Natural killer cell (primary cell): ENCODE results near the gene JARID2. TPM values are rescaled to one million over a fixed set of nuclear protein-coding genes. Genes with fewer than 3 reads are reported as not detected.

ENCODE experiments used
- ATAC-seq, 3 donors: fragments of 150-1000 bp in 2 of 3; fragments of 200-7000 bp in 1 of 3; cut with Tn5 transposase; 1 replicate in 1 of 3; 2 replicates in 2 of 3; pipeline ENCODE4 v1.10.0; 2021; ENCODE audit warnings: mild to moderate bottlenecking in 2 of 3, moderate library complexity in 2 of 3
- DNase-seq, 2 donors: peaks; one replicate each; pipeline versions ENCODE4 v3.0.0 to v3.0.0-alpha.2; 2013 to 2021; ENCODE audit warnings: mixed read lengths in 1 of 2
- H3K27ac ChIP-seq: one replicate; pipeline ENCODE4 v1.5.1; 2013; ENCODE audit warnings: mild to moderate bottlenecking, low read length
- H3K27me3 ChIP-seq: one replicate; pipeline ENCODE4 v1.6.1; 2013; ENCODE audit warnings: low read length; ENCODE audit not compliant: control insufficient read depth, insufficient read depth
- H3K36me3 ChIP-seq: one replicate; pipeline ENCODE4 v1.6.1; 2013; ENCODE audit warnings: low read length; ENCODE audit not compliant: control insufficient read depth, insufficient read depth
- H3K4me1 ChIP-seq: one replicate; pipeline ENCODE4 v1.6.1; 2013; ENCODE audit warnings: low read length; ENCODE audit not compliant: control insufficient read depth, insufficient read depth
- H3K4me3 ChIP-seq: one replicate; pipeline ENCODE4 v1.5.1; 2013; ENCODE audit warnings: low read length
- H3K9me3 ChIP-seq: one replicate; pipeline ENCODE4 v1.6.1; 2013; ENCODE audit warnings: low read length; ENCODE audit not compliant: control insufficient read depth, insufficient read depth
- H3K27ac Mint-ChIP-seq, 2 donors: one replicate each; pipeline ENCODE4 v1.8.0; 2022; ENCODE audit warnings: mild to moderate bottlenecking in 2 of 2, mixed read lengths in 2 of 2, moderate library complexity in 1 of 2
- H3K27me3 Mint-ChIP-seq, 2 donors: one replicate each; pipeline ENCODE4 v1.8.0; 2022; ENCODE audit warnings: low read depth in 2 of 2, mixed read lengths in 2 of 2
- H3K36me3 Mint-ChIP-seq: one replicate; pipeline ENCODE4 v1.8.0; 2022; ENCODE audit warnings: mixed read lengths
- H3K4me1 Mint-ChIP-seq, 2 donors: one replicate each; pipeline ENCODE4 v1.8.0; 2022; ENCODE audit warnings: mixed read lengths in 2 of 2
- H3K4me3 Mint-ChIP-seq: one replicate; pipeline ENCODE4 v1.8.0; 2022; ENCODE audit warnings: mild to moderate bottlenecking, moderate library complexity, mixed read lengths
- H3K9me3 Mint-ChIP-seq, 2 donors: one replicate each; pipeline ENCODE4 v1.8.0; 2022; ENCODE audit warnings: mixed read lengths in 2 of 2
- CTCF ChIP-seq: fragments of 200-600 bp; IDR thresholded peaks from one replicate; pipeline ENCODE4 v1.8.0; 2022; ENCODE audit warnings: antibody characterized with exemption
- WGBS: methylation state at CpG from one replicate; pipeline ENCODE4 v1.1.7; 2013; ENCODE audit warnings: missing lambda C conversion rate; ENCODE audit not compliant: insufficient coverage; 5-methylcytosine and 5-hydroxymethylcytosine counted together
- intact Hi-C: fragments of 100-400 bp; cut with micrococcal nuclease; formaldehyde crosslinking; loops from one replicate; pipeline ENCODE4 v1.14.2; 2022
- total RNA-seq, 4 donors: library from RNA; stranded (reverse); fragments of 120-200 nt in 1 of 4; gene quantifications; one replicate each; pipeline versions ENCODE4 v1.2.3 to v1.2.4, GENCODE V29; 2013 to 2022

Gene JARID2
- total RNA-seq, 3 donors from 2014 or later (not counting 1 experiment from before 2014, with no cell fraction given), result 49.9 to 60.9 (median 60.5) TPM

DNA sequence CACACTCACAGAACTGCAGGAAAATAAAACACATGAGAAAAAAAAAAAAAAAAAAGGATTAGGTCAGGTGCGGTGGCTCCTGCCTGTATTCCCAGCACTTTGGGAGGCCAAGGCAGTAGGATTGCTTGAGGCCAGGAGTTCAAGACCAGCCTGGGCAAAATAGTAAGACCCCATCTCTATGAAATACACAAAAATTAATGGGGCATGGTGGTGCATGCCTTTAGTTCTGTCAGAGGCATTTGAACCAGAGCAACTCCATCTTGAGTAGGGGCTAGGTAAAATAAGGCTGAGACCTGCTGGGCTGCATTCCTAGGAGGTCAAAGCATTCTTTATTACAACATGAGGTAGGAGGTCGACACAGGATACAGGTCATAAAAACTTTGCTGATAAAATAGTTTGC, 39.0 kb upstream of the JARID2 start:
- H3K4me3 ChIP-seq, result no peak overlapping the region
- H3K36me3 ChIP-seq, result no peaks in the 10 kb centered on the region
- H3K27ac ChIP-seq, result no peak overlapping the region
- no peaks in the 10 kb centered on the region for H3K9me3 Mint-ChIP-seq
- intact Hi-C loops, result no loop called here
- no peaks in the 10 kb centered on the region for H3K36me3 Mint-ChIP-seq
- DNase-seq, result no peak
- H3K27me3 Mint-ChIP-seq, result peaks cover 0 to 3% of the 10 kb centered on the region in 2 donors
- H3K4me1 Mint-ChIP-seq, result no peaks in the 10 kb centered on the region
- no peak overlapping the region for H3K4me3 Mint-ChIP-seq
- no peak for TF ChIP-seq CTCF
- ATAC-seq, result no peak
- no peaks in the 10 kb centered on the region for H3K4me1 ChIP-seq
- H3K27me3 ChIP-seq, result no peaks in the 10 kb centered on the region
- no peak overlapping the region for H3K27ac Mint-ChIP-seq
- 93% methylated on average over 2 of the region's 2 CpGs for WGBS
- no peaks in the 10 kb centered on the region for H3K9me3 ChIP-seq

GRCh38 chr6:15207923-15208322, 37.9 kb upstream of the JARID2 start:
- H3K4me3 Mint-ChIP-seq, result no peak overlapping the region
- DNase-seq (no peak), ATAC-seq (no peak)
- no peaks in the 10 kb centered on the region for H3K27me3 ChIP-seq
- intact Hi-C loops, result no loop called here
- H3K9me3 Mint-ChIP-seq, result no peaks in the 10 kb centered on the region
- no peak overlapping the region for H3K27ac Mint-ChIP-seq
- 88% methylated on average over 3 of the region's 3 CpGs for WGBS
- H3K36me3 ChIP-seq, result no peaks in the 10 kb centered on the region
- H3K9me3 ChIP-seq, result no peaks in the 10 kb centered on the region
- H3K4me1 Mint-ChIP-seq, result no peaks in the 10 kb centered on the region
- no peaks in the 10 kb centered on the region for H3K4me1 ChIP-seq
- H3K27ac ChIP-seq, result no peak overlapping the region
- no peaks in the 10 kb centered on the region for H3K27me3 Mint-ChIP-seq
- no peak overlapping the region for H3K4me3 ChIP-seq
- TF ChIP-seq CTCF, result no peak
- no peaks in the 10 kb centered on the region for H3K36me3 Mint-ChIP-seq

GRCh38 chr6:15213838-15214400, 31.9 kb upstream of the JARID2 start:
- H3K27me3 Mint-ChIP-seq, result no peaks in the 10 kb centered on the region
- H3K4me1 Mint-ChIP-seq, result no peaks in the 10 kb centered on the region
- WGBS, result 92% methylated on average over 7 of the region's 7 CpGs
- H3K36me3 ChIP-seq, result no peaks in the 10 kb centered on the region
- H3K9me3 Mint-ChIP-seq, result no peaks in the 10 kb centered on the region
- no peak overlapping the region for H3K27ac Mint-ChIP-seq
- no peak for TF ChIP-seq CTCF
- no peaks in the 10 kb centered on the region for H3K9me3 ChIP-seq
- no peak overlapping the region for H3K27ac ChIP-seq
- intact Hi-C loops, result no loop called here
- no peak overlapping the region for H3K4me3 ChIP-seq
- no peak for DNase-seq
- no peaks in the 10 kb centered on the region for H3K4me1 ChIP-seq
- no peak for ATAC-seq
- no peaks in the 10 kb centered on the region for H3K27me3 ChIP-seq
- no peaks in the 10 kb centered on the region for H3K36me3 Mint-ChIP-seq
- H3K4me3 Mint-ChIP-seq, result no peak overlapping the region

DNA sequence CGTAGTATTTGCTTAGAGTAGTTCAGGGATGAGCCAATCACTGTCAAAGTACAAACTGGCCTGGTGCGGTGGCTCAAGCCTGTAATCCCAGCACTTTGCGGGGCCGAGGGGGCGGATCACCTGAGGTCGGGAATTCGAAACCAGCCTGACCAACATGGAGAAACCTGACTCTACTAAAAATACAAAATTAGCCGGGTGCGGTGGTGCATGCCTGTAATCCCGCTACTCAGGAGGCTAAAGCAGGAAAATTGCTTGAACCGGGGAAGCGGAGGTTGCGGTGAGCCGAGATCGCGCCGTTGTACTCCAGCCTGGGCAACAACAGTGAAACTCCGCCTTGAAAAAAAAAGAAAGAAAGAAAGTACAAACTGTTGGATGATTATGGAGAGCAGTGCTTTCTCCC, 27.5 kb upstream of the JARID2 start:
- peaks cover under 1 to 2% of the 10 kb centered on the region in 2 donors for H3K27me3 Mint-ChIP-seq
- no peaks in the 10 kb centered on the region for H3K4me1 Mint-ChIP-seq
- no peak for TF ChIP-seq CTCF

More for the DNA sequence above, 27.5 kb upstream of the JARID2 start:
- Histone ChIP-seq H3K9me3 (no peaks in the 10 kb centered on the region), H3K27me3 (no peaks in the 10 kb centered on the region), H3K36me3 (no peaks in the 10 kb centered on the region), H3K27ac (no peak overlapping the region), H3K4me3 (no peak overlapping the region), H3K4me1 (no peaks in the 10 kb centered on the region)
- intact Hi-C loops, result no loop called here
- Mint-ChIP-seq H3K27ac (no peak overlapping the region), H3K4me3 (no peak overlapping the region), H3K36me3 (no peaks in the 10 kb centered on the region), H3K9me3 (no peaks in the 10 kb centered on the region)
- 97% methylated on average over 18 of the region's 18 CpGs for WGBS
- no peak for DNase-seq
- no peak for ATAC-seq
